Suppressor macrophage (primary cell): ENCODE measurements around the gene PSMB2.
A peak's percentile ranks its signal among the peaks of the same experiment; 100 is the strongest.

Experiments used
- DNase-seq, 4 experiments: peaks; one replicate each; pipeline ENCODE4 v3.0.0-alpha.2; 2020 to 2022

The PSMB2 gene

GRCh38 chr1:35642471-35642955 is 1.2 kb upstream of the PSMB2 start:
- peak; percentile 24 to 36 (median 32) for DNase-seq

- peak in 2 of 4 experiments; percentile 2 to 5 for DNase-seq
Observed at GRCh38 chr1:35640380-35641232, 720 bp downstream of the PSMB2 start.

DNA sequence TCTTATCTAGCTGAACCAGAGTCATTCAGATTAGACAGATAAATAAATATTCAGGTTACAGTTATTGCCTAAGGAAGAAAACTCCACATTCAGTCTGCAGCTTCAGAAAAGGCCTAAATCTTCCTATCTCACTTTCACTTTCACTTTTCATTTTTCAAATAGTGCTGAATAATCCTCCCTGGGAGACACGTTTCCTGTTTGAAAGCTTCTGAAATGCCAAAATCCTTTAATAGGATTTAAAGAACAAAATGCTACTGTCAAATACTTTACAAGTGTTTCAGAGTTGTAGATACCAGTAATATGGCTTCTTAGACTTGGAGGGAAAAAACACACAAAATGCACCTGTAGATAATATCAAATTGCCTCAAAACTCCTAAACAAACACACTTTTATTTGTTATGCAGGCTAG is 3.9 kb downstream of the PSMB2 start:
- peak in 3 of 4 experiments; percentile 2 to 58 (median 46) for DNase-seq

DNA sequence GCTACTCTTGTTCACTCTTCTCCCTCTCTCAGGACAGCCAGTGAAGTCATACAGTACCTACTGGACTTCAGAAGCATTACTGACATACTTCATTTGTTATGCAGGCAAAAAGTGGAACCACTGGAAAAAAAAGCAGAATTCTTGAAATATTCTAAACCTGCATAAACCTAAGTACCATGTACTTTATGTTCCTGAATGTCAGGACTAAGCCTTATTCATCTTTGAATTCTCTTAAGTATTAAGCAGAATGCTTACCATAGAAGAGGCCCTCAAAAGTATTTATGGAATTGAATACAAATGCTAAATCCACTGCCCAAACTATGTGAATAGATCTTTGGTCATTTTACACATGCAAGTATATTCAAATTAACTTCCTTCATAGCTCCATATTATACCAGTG is 7.8 kb downstream of the PSMB2 start:
- DNase-seq: no peak

DNA sequence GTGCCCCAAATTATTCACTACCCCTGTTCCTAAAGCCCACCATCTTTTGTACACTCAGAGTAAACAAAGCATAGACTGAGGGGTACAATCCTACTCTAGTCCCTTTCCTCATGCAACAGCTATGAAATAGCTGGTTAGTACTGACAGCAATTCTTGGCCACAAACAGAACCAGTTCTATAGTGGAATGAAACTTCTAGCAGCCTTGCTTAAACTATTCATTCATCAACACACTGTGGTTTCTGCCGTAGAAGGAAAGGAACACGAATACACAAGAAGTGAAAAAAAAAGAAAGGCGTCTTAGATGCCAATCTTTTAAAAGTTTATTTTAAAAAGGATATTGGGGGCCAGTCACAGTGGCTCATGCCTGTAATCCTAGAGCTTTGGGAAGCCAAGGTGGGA is 9.9 kb downstream of the PSMB2 start:
- DNase-seq: no peak

DNA sequence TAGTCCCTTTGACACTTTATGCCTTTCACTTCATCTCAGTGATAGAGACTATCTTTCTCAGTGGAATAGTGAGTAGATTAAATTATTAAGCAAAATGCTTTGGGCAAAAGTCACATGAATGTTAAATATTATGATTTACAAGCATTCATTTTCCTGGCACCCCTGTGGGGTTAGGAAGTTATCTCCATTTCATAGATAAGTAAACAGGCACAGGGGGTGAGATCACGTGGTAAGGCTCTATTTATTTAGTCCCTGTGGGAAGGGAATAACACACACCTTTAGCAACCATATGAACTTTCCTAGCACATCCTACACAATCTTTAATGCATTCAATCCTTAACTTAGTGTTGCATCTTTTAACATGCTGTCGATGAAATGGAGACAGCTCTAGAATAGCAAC is 12.3 kb downstream of the PSMB2 start:
- DNase-seq: no peak

DNA sequence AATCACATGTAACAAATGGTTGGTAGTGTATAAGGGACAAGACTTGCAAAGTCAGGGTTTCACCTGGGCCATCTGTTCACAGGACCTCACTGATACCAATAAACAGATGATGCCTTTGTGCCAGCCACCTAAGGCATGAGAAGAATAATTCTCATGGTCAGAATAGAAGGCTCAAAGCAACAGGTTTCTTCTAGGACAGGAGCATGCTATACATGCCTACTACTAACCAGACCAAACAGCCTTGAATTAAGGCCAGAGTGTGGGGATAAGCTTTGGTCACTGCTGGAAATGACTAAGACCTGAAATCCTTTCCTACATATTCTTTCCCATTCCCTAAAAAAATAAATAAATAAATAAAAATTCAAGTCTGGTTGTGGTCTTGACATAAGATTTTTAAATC is 17.5 kb downstream of the PSMB2 start:
- DNase-seq: no peak

DNA sequence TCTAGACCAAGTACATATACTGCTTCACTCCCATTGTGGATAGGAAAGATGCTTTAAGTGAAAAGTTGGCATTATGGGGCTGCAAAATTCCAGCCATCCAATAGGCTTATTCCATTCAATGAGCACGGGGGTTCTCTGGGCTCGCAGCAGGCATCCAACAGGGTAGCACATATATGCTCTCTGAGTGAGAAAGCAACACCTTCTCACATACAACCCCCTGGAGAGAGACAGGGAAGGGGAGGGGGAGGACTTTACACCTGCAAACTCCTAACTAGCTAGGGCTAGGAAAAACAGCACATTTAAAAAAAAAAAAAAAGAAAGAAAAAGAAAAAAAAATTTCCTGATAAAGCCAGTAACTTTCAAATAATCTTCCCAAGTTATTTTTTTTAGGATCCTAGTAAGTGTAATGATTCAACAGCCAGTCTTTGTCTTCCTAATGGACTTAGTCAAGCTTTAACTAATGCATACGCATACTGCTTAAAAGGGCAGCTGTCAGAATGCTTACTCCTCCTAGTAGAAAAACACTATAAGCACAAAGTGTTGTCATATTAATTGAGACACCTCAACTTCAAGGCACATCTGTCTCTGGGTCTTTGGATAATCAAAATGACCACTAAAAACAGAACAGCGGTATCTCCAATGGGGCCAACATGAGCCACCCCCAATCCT is 18.7 kb downstream of the PSMB2 start:
- DNase-seq: no peak

DNA sequence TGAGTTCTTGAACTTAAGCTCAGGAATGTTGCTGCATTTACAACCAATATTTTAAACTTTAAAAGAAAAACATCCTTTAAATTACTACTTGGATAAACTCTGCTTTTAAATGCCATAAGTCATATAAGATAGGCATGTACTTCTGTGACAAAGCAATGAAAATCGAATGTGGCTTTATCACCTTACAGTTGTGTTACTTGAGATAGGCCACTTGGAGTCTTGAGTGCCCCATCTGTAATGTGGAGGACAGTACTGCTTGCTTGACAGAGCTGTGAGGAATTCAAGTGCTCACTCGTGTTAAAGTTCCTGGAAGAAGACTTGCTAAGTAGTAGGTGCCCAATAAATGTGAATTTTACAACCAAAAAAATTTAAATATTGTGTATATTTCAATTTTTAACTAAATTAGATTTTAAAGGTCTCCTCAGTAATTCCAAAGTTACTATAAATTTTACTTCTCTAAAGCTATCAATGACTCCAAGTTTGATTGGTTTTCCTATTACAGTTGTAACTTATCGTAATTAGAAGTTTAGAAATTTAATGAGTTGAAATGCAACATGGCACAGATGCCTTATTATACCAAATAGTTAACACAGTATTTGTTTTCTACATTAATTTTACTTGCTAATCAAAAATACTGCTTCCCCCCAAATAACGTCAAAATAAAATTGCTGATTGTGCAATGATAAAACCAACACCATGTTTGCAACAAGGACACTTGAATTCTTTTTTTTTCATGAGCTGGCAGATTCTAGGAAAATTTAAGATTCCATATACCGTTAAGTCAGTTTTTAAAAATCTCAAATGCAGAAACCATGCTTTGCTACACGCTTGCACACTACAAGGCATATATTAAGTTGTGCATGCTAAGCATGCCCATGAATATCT is 21.8 kb downstream of the PSMB2 start:
- DNase-seq: no peak

- no peak for DNase-seq
Observed at GRCh38 chr1:35615440-35615839, 25.9 kb downstream of the PSMB2 start.

GRCh38 chr1:35611655-35612054 is 29.7 kb downstream of the PSMB2 start:
- no peak for DNase-seq

DNA sequence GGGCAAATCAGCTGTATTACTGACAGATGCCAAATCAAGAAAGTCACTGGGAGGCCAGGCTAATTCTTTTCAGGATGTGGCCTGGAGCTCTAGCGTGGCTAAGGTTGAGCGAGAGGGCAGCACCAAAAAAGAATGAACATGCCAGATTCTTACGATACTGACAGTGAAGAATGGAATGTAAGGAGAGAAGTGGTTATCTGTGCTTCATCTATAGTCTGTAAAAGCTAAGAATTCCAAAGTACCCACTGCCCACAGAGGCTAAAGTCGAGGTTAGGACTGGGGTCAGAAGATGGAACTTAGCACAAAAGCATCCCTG is 35.5 kb downstream of the PSMB2 start:
- no peak for DNase-seq

DNA sequence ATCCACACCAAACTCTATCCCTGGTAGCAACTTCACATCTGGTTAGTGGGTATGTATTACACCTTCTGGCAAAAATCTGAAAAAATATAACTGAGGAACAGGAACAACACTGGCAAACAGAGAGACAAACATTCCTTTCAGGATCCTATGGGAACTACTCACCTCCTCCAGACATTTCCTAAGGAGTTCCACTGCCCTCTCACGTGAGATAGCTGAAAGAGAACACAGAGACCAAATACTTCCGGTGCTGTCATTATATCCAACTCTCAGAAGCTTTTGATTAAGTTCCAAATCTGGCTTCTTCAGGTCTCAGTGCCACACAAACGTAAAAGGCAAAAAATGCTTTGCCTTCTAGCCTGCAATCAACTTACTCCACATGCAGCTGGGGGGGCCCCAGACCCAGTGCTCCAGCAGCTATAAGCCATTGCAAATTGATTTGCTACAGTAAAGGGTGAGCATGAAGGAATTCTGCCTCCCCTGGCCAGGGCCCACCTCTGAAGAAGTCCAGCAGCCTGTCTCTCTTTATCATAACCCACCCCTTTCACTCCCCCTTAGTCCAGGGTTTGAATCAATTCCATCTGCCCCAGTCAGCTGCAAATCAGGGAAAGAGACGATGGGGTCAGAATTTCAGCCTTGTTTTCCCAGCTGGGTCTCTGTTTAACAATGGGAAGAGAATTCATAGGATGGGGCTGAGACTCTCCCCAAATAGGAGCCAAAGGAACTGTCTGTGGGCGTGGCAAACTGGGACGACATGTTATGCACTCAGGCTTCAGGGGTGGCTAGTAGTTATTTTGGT is 36.1 kb downstream of the PSMB2 start:
- no peak for DNase-seq

- DNase-seq: no peak
Observed at GRCh38 chr1:35603941-35604340, 37.4 kb downstream of the PSMB2 start.

DNA sequence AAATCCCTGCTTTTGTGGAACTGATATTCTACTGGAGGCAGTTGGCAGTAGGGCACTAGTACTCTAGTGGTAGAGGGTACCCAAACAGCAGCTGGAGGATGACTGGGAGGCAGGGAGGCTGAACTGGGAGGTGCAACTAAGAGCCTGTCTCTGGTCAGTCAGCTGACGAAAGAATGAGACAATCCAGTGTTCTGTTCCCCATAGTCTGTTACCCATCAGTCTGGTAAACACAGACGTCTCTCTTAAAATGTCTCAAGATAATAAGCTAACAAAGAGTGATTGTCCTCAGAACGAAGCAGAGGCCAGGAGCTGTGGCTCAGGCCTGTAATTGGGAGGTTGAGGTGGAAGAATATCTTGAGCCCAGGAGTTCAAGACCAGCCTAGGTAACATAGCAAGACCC is 37.9 kb downstream of the PSMB2 start:
- no peak for DNase-seq

DNA sequence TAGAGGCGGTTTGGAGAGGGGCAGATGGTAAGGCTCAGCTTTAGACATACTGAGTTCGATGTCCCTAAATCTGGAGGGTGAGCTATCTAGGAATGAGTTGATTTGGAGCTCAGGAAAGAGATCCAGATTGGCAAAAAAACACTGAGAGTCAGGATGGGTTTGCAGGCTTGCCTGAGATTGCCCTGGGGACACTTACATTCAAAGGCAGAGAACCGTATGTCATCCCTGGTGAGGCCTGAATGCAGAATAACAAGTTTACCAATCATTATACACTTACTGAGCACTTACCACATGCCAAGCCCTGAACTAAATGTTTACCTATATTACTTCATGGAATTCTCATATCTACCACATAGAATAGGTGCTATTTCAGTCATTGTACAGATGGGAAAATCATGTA is 40.7 kb downstream of the PSMB2 start:
- no peak for DNase-seq

GRCh38 chr1:35599411-35599810 is 41.9 kb downstream of the PSMB2 start:
- DNase-seq: no peak

DNA sequence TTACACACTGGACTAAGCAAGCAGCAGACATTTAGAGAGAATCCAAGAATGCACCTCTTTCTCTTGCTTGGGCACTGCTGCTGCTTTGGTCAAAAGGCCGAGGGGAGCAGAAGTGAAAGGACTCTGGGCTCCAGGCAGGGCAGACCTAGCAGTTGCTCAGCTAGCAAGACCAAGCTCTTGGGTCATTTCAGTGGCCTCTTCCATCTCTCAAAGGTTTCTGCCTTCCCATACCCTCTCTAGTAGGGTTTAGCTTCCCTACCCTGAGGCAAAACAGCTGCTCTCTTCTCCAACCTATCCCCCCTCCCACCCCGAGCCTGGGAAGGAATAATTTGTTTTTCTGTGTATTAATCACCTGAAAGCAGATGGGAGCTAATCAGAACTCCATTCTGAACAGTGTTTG is 42.4 kb downstream of the PSMB2 start:
- no peak for DNase-seq

DNA sequence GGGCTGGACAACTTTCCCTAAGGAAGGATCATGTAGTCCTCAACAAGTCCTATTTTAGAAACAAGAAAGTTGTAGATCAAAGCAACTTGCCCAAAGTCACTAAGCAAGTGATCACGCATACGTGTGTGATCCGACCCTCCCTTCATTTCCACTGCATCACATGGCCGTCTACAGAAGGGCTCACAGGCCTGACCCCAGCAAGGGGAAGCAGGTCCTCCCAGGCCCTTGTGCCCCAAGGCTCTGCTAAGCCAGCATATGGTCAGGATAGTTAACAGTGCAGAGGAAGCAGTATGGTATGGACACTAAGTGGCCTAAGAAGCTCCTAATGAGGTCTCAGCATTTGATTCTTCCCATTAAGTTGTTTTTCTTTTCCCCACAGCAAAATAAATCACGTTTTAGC is 43.5 kb downstream of the PSMB2 start:
- no peak for DNase-seq

- no peak for DNase-seq
Observed at GRCh38 chr1:35595684-35596083, 45.6 kb downstream of the PSMB2 start.

DNA sequence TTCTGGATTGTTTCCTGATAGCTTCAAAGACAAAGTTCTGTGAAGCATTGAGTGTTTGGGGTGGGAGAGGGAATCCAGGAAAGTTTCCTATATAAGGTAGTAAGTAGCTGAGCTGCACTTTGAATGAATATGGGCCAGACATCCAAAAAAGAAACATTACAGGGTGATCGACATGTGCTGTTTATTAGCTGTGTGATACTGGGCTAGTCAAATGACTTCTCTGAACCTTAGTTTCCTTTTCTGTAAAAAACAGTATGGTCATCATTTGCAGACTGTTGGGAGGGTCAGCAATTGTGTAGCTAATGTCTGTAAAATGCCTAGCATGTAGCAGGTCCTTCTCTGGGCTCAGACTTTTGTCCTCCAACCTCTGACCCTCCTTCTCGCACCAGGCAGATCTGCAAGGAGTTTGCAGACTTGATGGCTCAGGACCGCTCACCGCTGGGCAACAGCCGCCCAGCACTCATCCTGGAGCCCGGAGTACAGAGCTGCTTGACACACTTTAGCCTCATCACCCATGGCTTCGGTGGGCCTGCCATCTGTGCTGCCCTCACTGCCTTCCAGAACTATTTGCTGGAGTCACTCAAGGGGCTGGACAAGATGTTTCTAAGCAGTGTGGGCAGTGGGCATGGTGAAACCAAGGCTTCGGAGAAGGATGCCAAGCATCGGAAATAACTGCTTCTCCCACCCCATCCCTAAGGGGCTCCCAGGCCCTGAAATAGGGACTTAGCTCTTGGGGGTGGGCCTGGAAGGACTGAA is 47.1 kb downstream of the PSMB2 start:
- DNase-seq: no peak
